GM21786 (cell line): Measurements from ENCODE around the gene KLK12.

Experiments used
- ATAC-seq: cut with Tn5 transposase; IDR thresholded peaks from one replicate; pipeline ENCODE4 v1.9.1; 2021; ENCODE audit not compliant: unreplicated experiment

KLK12 gene

DNA sequence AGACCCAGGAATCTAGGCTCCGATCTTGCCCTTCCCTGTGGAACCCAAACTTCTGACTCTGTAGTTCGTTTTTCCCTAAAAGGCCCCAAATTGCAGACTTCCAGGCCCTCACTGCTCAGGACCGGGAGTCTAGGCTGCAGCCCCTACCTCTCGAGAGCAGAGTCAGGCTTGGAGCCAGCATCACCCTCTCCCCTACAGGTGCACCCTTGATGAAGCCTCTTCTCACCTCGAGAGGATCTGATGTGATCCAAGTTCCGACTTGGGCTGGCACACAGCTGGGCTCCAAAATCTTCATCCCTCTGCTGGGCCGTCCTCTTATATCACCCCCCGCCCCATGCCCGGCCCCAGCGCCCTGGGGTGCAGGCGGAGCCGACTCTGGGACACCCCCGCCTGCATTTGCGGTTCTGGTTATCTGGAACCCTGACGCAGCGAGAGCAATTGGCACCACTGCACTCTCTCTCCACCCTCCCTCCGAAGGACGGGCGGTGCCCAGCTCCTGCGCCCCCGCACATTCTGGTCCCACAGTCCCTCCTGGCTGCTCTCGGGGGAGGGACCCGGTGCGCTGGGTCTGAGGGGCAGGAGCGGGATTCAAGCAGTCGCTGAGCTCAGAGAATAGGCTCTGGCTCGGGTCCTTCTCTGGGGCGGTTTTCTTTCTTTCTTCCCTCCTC lies 51.0 kb downstream of the KLK12 start, which contains the start of gene KLK7:
TSS of gene KLK7 (minus strand) at position 293 of the 668 bp plus-strand sequence. CDS start 1,518 bp downstream, outside the sequence.
- ATAC-seq: no peak

DNA sequence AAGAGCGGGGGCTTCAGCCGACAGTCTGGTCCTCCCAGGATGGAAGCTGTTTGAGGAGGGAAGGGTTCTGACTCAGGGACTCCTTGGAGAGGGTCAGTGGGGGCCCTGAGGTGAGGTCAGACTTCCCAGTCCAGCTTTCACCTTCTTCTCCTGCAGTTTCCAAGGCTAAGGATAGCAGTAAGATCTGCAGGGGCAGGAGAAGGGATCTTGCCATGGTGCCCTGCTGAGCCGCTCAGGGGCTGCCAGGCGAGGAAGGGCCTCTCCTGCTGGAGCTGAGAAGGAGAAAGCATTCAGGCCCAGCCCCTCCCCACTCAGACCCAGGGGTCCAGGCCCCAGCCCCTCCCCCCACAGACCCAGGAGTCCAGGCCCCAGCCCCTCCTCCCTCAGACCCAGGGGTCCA lies 52.6 kb downstream of the KLK12 start:
- no peak for ATAC-seq

DNA sequence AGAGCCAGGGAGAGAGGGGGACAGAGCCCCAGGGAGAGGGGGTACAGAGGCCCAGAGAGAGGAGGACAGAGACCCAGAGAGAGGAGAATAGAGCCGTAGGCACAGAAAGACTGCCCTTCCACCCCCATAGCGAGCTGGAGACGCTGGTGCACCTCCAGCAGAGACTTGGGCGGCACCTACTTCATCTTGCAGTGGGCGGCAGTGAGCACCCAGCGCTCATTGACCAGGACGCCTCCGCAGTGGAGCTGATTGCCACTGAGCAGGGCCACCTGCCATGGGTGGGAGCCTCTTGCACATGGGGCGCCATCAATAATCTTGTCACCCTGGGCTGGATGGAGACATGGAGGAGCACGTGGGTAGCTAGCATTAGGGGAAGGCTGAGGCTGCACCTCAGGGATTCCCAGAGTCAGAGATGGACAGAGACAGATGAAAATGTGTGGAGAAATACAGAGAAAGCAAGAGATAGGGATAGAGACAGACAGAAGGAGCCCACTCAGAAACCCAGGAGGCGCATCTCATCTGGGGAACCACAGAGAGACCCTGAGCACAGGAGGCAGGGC lies 53.1 kb downstream of the KLK12 start:
- no peak for ATAC-seq

DNA sequence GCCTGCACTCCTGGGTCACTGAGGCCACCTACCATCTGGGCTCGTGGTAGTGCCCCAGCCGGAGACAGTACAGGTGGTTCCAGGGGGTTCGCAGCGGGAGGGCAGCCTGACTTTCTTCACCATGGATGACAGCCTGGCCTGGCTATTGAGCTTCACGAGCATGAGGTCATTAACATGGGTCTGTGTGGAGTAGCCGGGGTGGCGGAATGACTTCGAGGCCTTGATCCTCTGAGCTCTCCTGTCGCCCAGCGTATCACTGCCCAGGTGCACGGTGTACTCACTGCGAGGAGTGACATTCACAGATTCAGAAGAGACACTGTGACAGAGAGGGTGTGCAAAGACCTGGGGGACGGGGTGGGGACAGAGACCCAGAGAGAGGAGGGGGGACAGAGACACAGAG lies 54.6 kb downstream of the KLK12 start:
- ATAC-seq: no peak

DNA sequence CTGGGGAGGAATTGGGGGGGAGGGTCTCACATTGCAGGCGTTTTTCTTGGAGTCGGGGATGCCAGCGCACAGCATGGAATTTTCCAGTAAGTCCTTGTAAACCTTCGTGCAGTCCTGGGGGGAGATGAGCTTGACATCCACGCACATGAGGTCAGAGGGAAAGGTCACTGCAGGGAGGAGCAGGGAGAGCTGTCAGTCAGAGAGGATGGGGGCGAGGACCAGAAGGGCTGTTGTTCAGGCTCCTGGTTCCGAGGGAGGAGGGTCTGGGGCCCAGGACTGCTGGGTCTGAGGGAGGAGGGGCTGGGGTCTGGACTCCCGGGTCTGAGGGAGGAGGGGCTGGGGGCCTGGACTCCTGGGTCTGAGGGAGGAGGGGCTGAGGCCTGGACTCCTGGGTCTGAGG lies 55.0 kb downstream of the KLK12 start:
- ATAC-seq: no peak
